Aorta (tissue), 5 donors: Measurements from ENCODE around the gene HPX. TPM values are rescaled to one million over a fixed set of nuclear protein-coding genes. Genes with fewer than 3 reads are reported as not detected.

Experiments
- ATAC-seq: fragments of 200-7000 bp; cut with Tn5 transposase; one replicate; pipeline ENCODE4 v1.9.1; 2022; ENCODE audit warnings: moderate library complexity; ENCODE audit not compliant: low FRiP score
- DNase-seq, 2 donors: peaks; one replicate each; pipeline ENCODE4 v3.0.0-alpha.2; 2020
- H3K27ac ChIP-seq, 2 donors: one replicate each; pipeline ENCODE4 v1.5.1; 2013; ENCODE audit warnings: low read length in 2 of 2, mild to moderate bottlenecking in 2 of 2, moderate library complexity in 2 of 2, control low read depth in 1 of 2, inconsistent platforms in 1 of 2, low read depth in 1 of 2
- H3K27me3 ChIP-seq, 2 donors: one replicate each; pipeline ENCODE4 v1.6.1; 2013; ENCODE audit warnings: control low read depth in 1 of 2, low read length in 1 of 2, mild to moderate bottlenecking in 1 of 2, moderate library complexity in 1 of 2; ENCODE audit not compliant: insufficient read depth in 2 of 2, control insufficient read depth in 1 of 2
- H3K36me3 ChIP-seq, 2 donors: one replicate each; pipeline ENCODE4 v1.6.1; 2013; ENCODE audit warnings: control low read depth in 1 of 2, low read length in 1 of 2, mild to moderate bottlenecking in 1 of 2; ENCODE audit not compliant: insufficient read depth in 2 of 2, control insufficient read depth in 1 of 2
- H3K4me1 ChIP-seq, 2 donors: one replicate each; pipeline ENCODE4 v1.6.1; 2013; ENCODE audit warnings: low read length in 2 of 2, control low read depth in 1 of 2, mild to moderate bottlenecking in 1 of 2, moderate library complexity in 1 of 2; ENCODE audit not compliant: insufficient read depth in 2 of 2, control insufficient read depth in 1 of 2
- H3K4me3 ChIP-seq, 2 donors: one replicate each; pipeline ENCODE4 v1.5.1; 2013; ENCODE audit warnings: low read length in 2 of 2, control low read depth in 1 of 2, mild to moderate bottlenecking in 1 of 2
- H3K9me3 ChIP-seq: one replicate; pipeline ENCODE4 v1.6.1; 2013; ENCODE audit warnings: mild to moderate bottlenecking, low read length; ENCODE audit not compliant: control insufficient read depth
- WGBS, 2 donors: extraction: QIAGEN DNeasy Blood & Tissue Kit; methylation state at CpG; one replicate each; pipeline ENCODE4 v1.1.7; 2013; 5-methylcytosine and 5-hydroxymethylcytosine counted together
- intact Hi-C, 2 donors: fragments of 100-400 bp; cut with DNase I; formaldehyde crosslinking; loops; one replicate each; pipeline versions ENCODE4 v1.14.2 to v1.15.0; 2022
- polyA plus RNA-seq, 2 donors: library from polyadenylated mRNA; stranded (reverse); fragments of 200-250 nt; gene quantifications; one replicate each; pipeline ENCODE4 v1.2.3, GENCODE V29; 2013
- total RNA-seq, 2 donors: library from RNA; stranded (reverse); fragmentation: NEBNext Ultra II Directional; extraction: Animal tissue kit (Norgen Biotek cat#: 25700); gene quantifications; one replicate each; pipeline ENCODE4 v1.2.1, GENCODE V29; 2021
- donor health status: healthy with polysubstance abuse.
- donor health status: Bipolar disorder and iron deficiency.
- donor health status: DM: no; HTN: no; CAD: no.
- donor health status: DM: no; HTN: no; CAD: no.
- donor health status: DM: yes; HTN: yes; CAD: no.

The HPX gene
- total and polyA plus RNA-seq, 4 donors, result 0.50 to 6.0 (median 2.0) TPM

- H3K27ac ChIP-seq, result no peak overlapping the region
- 96 to 100% methylated on average over 1 of the region's 1 CpG for WGBS, 2 donors
- no peaks in the 10 kb centered on the region for H3K9me3 ChIP-seq
- H3K27me3 ChIP-seq, result no peaks in the 10 kb centered on the region
- no peaks in the 10 kb centered on the region for H3K36me3 ChIP-seq
- no peak for ATAC-seq
- H3K4me1 ChIP-seq, result no peaks in the 10 kb centered on the region
- intact Hi-C loops, result loop anchor here in 1 of 2 donors (10.0 kb wide), 1 partner anchor 296 kb away; the partner anchor contains the start of gene MRPL17
- no peak overlapping the region for H3K4me3 ChIP-seq
- no peak for DNase-seq
These were observed 52.0 kb downstream of the HPX start for GRCh38 chr11:6388748-6389147.

- 56 to 62% methylated on average over 12 of the region's 12 CpGs for WGBS, 2 donors
- ATAC-seq, result no peak
- no peak overlapping the region for H3K4me3 ChIP-seq
- H3K36me3 ChIP-seq, result no peaks in the 10 kb centered on the region
- no peak for DNase-seq
- intact Hi-C loops, result loop anchor here in 1 of 2 donors (10.0 kb wide), 1 partner anchor 297 kb away; the partner anchor contains the start of gene MRPL17
- H3K9me3 ChIP-seq, result no peaks in the 10 kb centered on the region
- H3K27me3 ChIP-seq, result no peaks in the 10 kb centered on the region
- H3K4me1 ChIP-seq, result no peaks in the 10 kb centered on the region
- H3K27ac ChIP-seq, result peak overlapping the region in 1 of 2 donors; percentile 22
These were observed 52.8 kb downstream of the HPX start for GRCh38 chr11:6387811-6388599.

- ATAC-seq (no peak), DNase-seq (no peak)
- intact Hi-C loops, result loop anchor here in 1 of 2 donors (10.0 kb wide), 1 partner anchor 300 kb away; the partner anchor contains the start of gene MRPL17
- no peaks in the 10 kb centered on the region for H3K9me3 ChIP-seq
- H3K27me3 ChIP-seq, result no peaks in the 10 kb centered on the region
- no peaks in the 10 kb centered on the region for H3K4me1 ChIP-seq
- no peak overlapping the region for H3K27ac ChIP-seq
- H3K36me3 ChIP-seq, result no peaks in the 10 kb centered on the region
- WGBS, 2 donors, result 92 to 96% methylated on average over 7 of the region's 7 CpGs
- H3K4me3 ChIP-seq, result no peak overlapping the region
These were observed 55.6 kb downstream of the HPX start for GRCh38 chr11:6385046-6385777.

Other genes starting within 250 kb of the HPX start
- not detected for gene OR52W1, start 241.8 kb downstream of the HPX start, total RNA-seq
- gene OR52W1, start 241.8 kb downstream of the HPX start, polyA plus RNA-seq, result not detected
- not detected for gene C11orf42, start 235.4 kb downstream of the HPX start, total RNA-seq
- gene C11orf42, start 235.4 kb downstream of the HPX start, polyA plus RNA-seq, result not detected
- 10 to 100 TPM; 27.1 to 38.7 TPM for gene FHIP1B, start 206.4 kb downstream of the HPX start, total RNA-seq
- gene FHIP1B, start 206.4 kb downstream of the HPX start, polyA plus RNA-seq, result 10 to 100 TPM in 1 of 2 donors, 1 to 10 TPM in 1; 9.0 to 82.1 TPM
- under 1 TPM in 1 of 2 donors, not detected in 1; 0.33 TPM for gene CNGA4, start 201.9 kb downstream of the HPX start, total RNA-seq
- under 1 TPM; 0.38 TPM for gene CNGA4, start 201.9 kb downstream of the HPX start, polyA plus RNA-seq
- not detected for gene CCKBR, start 181.1 kb downstream of the HPX start, total RNA-seq
- gene CCKBR, start 181.1 kb downstream of the HPX start, polyA plus RNA-seq, result not detected
- 100 to 1,000 TPM; 167 to 176 TPM for gene CAVIN3, start 120.5 kb downstream of the HPX start, total RNA-seq
- 100 to 1,000 TPM; 102 to 309 TPM for gene CAVIN3, start 120.5 kb downstream of the HPX start, polyA plus RNA-seq
- gene SMPD1, start 50.5 kb downstream of the HPX start, total RNA-seq, result 10 to 100 TPM; 29.2 to 40.4 TPM
- gene SMPD1, start 50.5 kb downstream of the HPX start, polyA plus RNA-seq, result 10 to 100 TPM; 10.0 to 45.5 TPM
- gene APBB1, start 21.9 kb downstream of the HPX start, total RNA-seq, result 10 to 100 TPM; 50.8 to 62.2 TPM
- 100 to 1,000 TPM in 1 of 2 donors, 10 to 100 TPM in 1; 25.8 to 121 TPM for gene APBB1, start 21.9 kb downstream of the HPX start, polyA plus RNA-seq
- gene TRIM3, start 33.0 kb upstream of the HPX start, total RNA-seq, result 10 to 100 TPM; 28.6 to 35.5 TPM
- 10 to 100 TPM; 23.5 to 44.9 TPM for gene TRIM3, start 33.0 kb upstream of the HPX start, polyA plus RNA-seq
- 10 to 100 TPM; 40.8 to 46.0 TPM for gene ARFIP2, start 40.3 kb upstream of the HPX start, total RNA-seq
- 10 to 100 TPM; 14.9 to 56.1 TPM for gene ARFIP2, start 40.3 kb upstream of the HPX start, polyA plus RNA-seq
- gene TIMM10B, start 40.5 kb upstream of the HPX start, total RNA-seq, result 10 to 100 TPM; 31.1 to 37.3 TPM
- gene TIMM10B, start 40.5 kb upstream of the HPX start, polyA plus RNA-seq, result 10 to 100 TPM; 21.0 to 39.1 TPM
- 10 to 100 TPM; 24.1 to 28.1 TPM for gene DNHD1, start 56.3 kb upstream of the HPX start, total RNA-seq
- 10 to 100 TPM in 1 of 2 donors, 1 to 10 TPM in 1; 1.9 to 20.5 TPM for gene DNHD1, start 56.3 kb upstream of the HPX start, polyA plus RNA-seq
- 10 to 100 TPM; 18.8 to 22.2 TPM for gene RRP8, start 162.6 kb upstream of the HPX start, total RNA-seq
- gene RRP8, start 162.6 kb upstream of the HPX start, polyA plus RNA-seq, result 10 to 100 TPM in 1 of 2 donors, 1 to 10 TPM in 1; 3.4 to 37.3 TPM
- 100 to 1,000 TPM; 336 to 562 TPM for gene ILK, start 162.8 kb upstream of the HPX start, total RNA-seq
- 100 to 1,000 TPM; 287 to 526 TPM for gene ILK, start 162.8 kb upstream of the HPX start, polyA plus RNA-seq
- gene TAF10, start 171.2 kb upstream of the HPX start, total RNA-seq, result 100 to 1,000 TPM in 1 of 2 donors, 10 to 100 TPM in 1; 79.2 to 108 TPM
- 100 to 1,000 TPM in 1 of 2 donors, 10 to 100 TPM in 1; 55.0 to 119 TPM for gene TAF10, start 171.2 kb upstream of the HPX start, polyA plus RNA-seq
- gene TPP1, start 178.4 kb upstream of the HPX start, total RNA-seq, result 100 to 1,000 TPM in 1 of 2 donors, 10 to 100 TPM in 1; 79.5 to 125 TPM
- 10 to 100 TPM; 26.8 to 38.0 TPM for gene TPP1, start 178.4 kb upstream of the HPX start, polyA plus RNA-seq
- gene DCHS1, start 214.8 kb upstream of the HPX start, total RNA-seq, result 10 to 100 TPM; 60.8 to 64.4 TPM
- gene DCHS1, start 214.8 kb upstream of the HPX start, polyA plus RNA-seq, result 10 to 100 TPM in 1 of 2 donors, 1 to 10 TPM in 1; 1.4 to 12.4 TPM
- 10 to 100 TPM; 27.5 to 30.1 TPM for gene MRPL17, start 242.4 kb upstream of the HPX start, total RNA-seq
- gene MRPL17, start 242.4 kb upstream of the HPX start, polyA plus RNA-seq, result 10 to 100 TPM; 19.3 to 22.8 TPM